ENCODE data around the gene MALL.
"Not testable (repeated sequence)": the region's sequence is repeated elsewhere in the genome, so short reads cannot be mapped to it uniquely, and the experiment has no call there.

Gene MALL

GRCh38 chr2:110049769-110050168, 65.9 kb downstream of the MALL start:
- not testable (repeated sequence) for DNase-seq

GRCh38 chr2:110048255-110049197, 67.1 kb downstream of the MALL start:
- not testable (repeated sequence) for DNase-seq

GRCh38 chr2:110047225-110047624, 68.4 kb downstream of the MALL start:
- DNase-seq: not testable (repeated sequence)

GRCh38 chr2:110041941-110042660, 73.5 kb downstream of the MALL start:
- DNase-seq: not testable (repeated sequence)

GRCh38 chr2:110037336-110037735, 78.3 kb downstream of the MALL start:
- DNase-seq: not testable (repeated sequence)

GRCh38 chr2:110035384-110035783, 80.2 kb downstream of the MALL start:
- not testable (repeated sequence) for DNase-seq

GRCh38 chr2:110034935-110035334, 80.7 kb downstream of the MALL start:
- DNase-seq: not testable (repeated sequence)

Measured in NCI-H1417 (cell line).